Lung (tissue), 12 donors: ENCODE data around the gene ZSCAN5B. TPM values are rescaled to one million over a fixed set of nuclear protein-coding genes. Genes with fewer than 3 reads are reported as not detected.

Source experiments
- ATAC-seq: fragments of 200-7000 bp; cut with Tn5 transposase; one replicate; pipeline ENCODE4 v1.9.1; 2020; ENCODE audit warnings: moderate number of reproducible peaks; ENCODE audit not compliant: insufficient read depth, low FRiP score
- DNase-seq, 3 donors: peaks; one replicate each; pipeline ENCODE4 v3.0.0-alpha.2; 2013 to 2017
- H3K27ac ChIP-seq, 2 donors: one replicate each; pipeline ENCODE4 v1.5.1; 2013; ENCODE audit warnings: mild to moderate bottlenecking in 2 of 2, moderate library complexity in 2 of 2, control low read depth in 1 of 2, inconsistent platforms in 1 of 2, low read depth in 1 of 2, low read length in 1 of 2
- H3K27me3 ChIP-seq, 3 donors: one replicate each; pipeline ENCODE4 v1.5.1; 2013; ENCODE audit warnings: low read length in 2 of 3; ENCODE audit not compliant: control insufficient read depth in 3 of 3, insufficient read depth in 3 of 3
- H3K36me3 ChIP-seq, 4 donors: one replicate each; pipeline ENCODE4 v1.5.1; 2013; ENCODE audit warnings: low read length in 4 of 4, mild to moderate bottlenecking in 1 of 4, moderate library complexity in 1 of 4; ENCODE audit not compliant: control insufficient read depth in 4 of 4, insufficient read depth in 4 of 4
- H3K4me1 ChIP-seq, 5 donors: one replicate each; pipeline ENCODE4 v1.5.1; 2013; ENCODE audit warnings: low read length in 5 of 5, mild to moderate bottlenecking in 2 of 5, moderate library complexity in 1 of 5; ENCODE audit not compliant: control insufficient read depth in 5 of 5, insufficient read depth in 5 of 5
- H3K4me3 ChIP-seq: one replicate; pipeline ENCODE4 v1.5.1; 2013; ENCODE audit warnings: mild to moderate bottlenecking, control low read depth, moderate library complexity
- H3K9ac ChIP-seq, 2 donors: one replicate each; pipeline ENCODE4 v1.5.1; 2013; ENCODE audit warnings: low read length in 2 of 2, control low read depth in 1 of 2; ENCODE audit not compliant: insufficient read depth in 1 of 2
- H3K9me3 ChIP-seq, 4 donors: one replicate each; pipeline ENCODE4 v1.5.1; 2013; ENCODE audit warnings: low read length in 3 of 4, mild to moderate bottlenecking in 1 of 4, moderate library complexity in 1 of 4; ENCODE audit not compliant: control insufficient read depth in 4 of 4, insufficient read depth in 3 of 4
- WGBS, 2 donors: extraction: QIAGEN DNeasy Blood & Tissue Kit; methylation state at CpG; one replicate each; pipeline ENCODE4 v1.1.7; 2013; 5-methylcytosine and 5-hydroxymethylcytosine counted together
- polyA plus RNA-seq, 2 donors: library from polyadenylated mRNA; stranded (reverse); fragments of 200-250 nt; gene quantifications; one replicate each; pipeline ENCODE4 v1.2.1, GENCODE V29; 2013
- total RNA-seq, 2 donors: library from RNA; depleted of rRNA in 1 of 2; stranded (reverse); fragments of >200 nt in 1 of 2; gene quantifications; one replicate each; pipeline ENCODE4 v1.2.1, GENCODE V29; 2014 to 2021
- TF ChIP-seq, protein P1 (sequence below): IDR thresholded peaks from 2 replicates; pipeline ENCODE4 v1.5.1; 2012; ENCODE audit warnings: mild to moderate bottlenecking; ENCODE audit errors: control extremely low read depth, extremely low read depth
- donor health status: control.
- donor health status: control.
- donor health status: Bipolar disorder and iron deficiency.
- donor health status: healthy.
- donor health status: DM: yes; HTN: yes; CAD: no.

ZSCAN5B gene
- total and polyA plus RNA-seq, 4 donors = 0.05 to 0.08 TPM; not detected in 2

- 97% methylated on average over 67 to 69 of the region's 69 CpGs for WGBS, 2 donors
- no peak for ATAC-seq
- H3K4me3 ChIP-seq = no peak overlapping the region
- H3K27me3 ChIP-seq = no peaks in the 10 kb centered on the region
- no peaks in the 10 kb centered on the region for H3K9me3 ChIP-seq
- no peak for DNase-seq
- H3K27ac ChIP-seq = no peak overlapping the region
- H3K9ac ChIP-seq = no peak overlapping the region
- TF ChIP-seq, protein P1, sequence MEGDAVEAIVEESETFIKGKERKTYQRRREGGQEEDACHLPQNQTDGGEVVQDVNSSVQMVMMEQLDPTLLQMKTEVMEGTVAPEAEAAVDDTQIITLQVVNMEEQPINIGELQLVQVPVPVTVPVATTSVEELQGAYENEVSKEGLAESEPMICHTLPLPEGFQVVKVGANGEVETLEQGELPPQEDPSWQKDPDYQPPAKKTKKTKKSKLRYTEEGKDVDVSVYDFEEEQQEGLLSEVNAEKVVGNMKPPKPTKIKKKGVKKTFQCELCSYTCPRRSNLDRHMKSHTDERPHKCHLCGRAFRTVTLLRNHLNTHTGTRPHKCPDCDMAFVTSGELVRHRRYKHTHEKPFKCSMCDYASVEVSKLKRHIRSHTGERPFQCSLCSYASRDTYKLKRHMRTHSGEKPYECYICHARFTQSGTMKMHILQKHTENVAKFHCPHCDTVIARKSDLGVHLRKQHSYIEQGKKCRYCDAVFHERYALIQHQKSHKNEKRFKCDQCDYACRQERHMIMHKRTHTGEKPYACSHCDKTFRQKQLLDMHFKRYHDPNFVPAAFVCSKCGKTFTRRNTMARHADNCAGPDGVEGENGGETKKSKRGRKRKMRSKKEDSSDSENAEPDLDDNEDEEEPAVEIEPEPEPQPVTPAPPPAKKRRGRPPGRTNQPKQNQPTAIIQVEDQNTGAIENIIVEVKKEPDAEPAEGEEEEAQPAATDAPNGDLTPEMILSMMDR = no peak
- peaks cover 5 to 33% (median 21%) of the 10 kb centered on the region in 4 donors for H3K36me3 ChIP-seq
- no peaks in the 10 kb centered on the region for H3K4me1 ChIP-seq
These were observed 37.8 kb downstream of the ZSCAN5B start for GRCh38 chr19:56159622-56160271.

DNA sequence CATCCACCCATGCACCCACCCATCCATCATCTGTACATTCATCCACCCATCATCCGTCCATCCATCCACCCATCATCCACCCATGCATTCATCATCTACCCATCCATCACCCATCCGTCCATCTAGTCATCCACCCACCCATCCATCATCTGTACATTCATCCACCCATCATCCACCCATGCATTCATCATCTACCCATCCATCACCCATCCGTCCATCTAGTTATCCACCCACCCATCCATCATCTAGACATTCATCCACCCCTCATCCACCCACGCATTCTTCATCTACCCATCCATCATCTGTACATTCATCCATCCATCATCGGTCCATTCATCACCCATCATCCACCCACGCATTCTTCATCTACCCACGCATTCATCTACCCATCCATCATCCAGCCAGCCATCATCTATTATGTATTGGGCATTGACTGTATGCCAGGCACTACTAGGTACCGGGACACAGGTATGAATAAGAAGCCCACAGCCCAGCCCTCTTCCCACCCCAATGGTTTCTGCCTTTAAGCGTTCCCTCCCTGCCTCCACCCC is 38.5 kb downstream of the ZSCAN5B start:
- TF ChIP-seq, protein P1 = no peak
- Histone ChIP-seq H3K4me3 (no peak overlapping the region), H3K4me1 (no peaks in the 10 kb centered on the region), H3K9me3 (no peaks in the 10 kb centered on the region), H3K27me3 (no peaks in the 10 kb centered on the region), H3K27ac (no peak overlapping the region), H3K9ac (no peak overlapping the region), H3K36me3 (peaks cover 5 to 34% (median 22%) of the 10 kb centered on the region in 4 donors)
- 96% methylated on average over 9 of the region's 9 CpGs for WGBS, 2 donors
- DNase-seq (no peak), ATAC-seq (no peak)

DNA sequence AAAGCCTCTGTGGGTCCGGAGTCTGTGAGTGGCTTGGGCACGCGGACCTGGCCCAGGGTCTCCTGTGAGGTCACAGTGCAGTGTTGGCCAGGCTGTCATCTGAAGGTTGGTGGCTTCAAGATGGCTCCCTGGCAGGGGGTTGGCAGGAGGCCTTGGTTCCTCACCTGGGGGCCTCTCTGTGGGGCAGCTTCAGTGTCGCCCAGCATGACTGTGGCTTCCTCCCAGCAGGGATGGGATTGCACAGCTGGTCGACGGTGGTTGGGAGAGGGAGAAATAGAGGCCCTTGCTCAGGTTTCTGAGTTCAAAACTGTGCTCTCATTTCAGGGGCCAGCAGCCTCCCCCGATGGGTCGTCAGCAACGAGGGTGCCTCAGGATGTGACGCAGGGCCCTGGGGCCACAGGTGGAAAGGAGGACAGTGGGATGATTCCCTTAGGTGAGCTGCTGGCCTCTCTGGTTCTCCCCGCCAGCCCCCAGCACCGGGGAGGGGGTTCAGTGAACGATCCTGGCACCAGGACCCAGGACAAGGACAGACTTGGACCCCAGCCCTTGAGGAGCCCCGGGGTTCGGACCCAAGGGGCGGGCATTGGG is 39.3 kb downstream of the ZSCAN5B start:
- H3K27ac ChIP-seq = no peak overlapping the region
- TF ChIP-seq, protein P1 = no peak
- no peak overlapping the region for H3K9ac ChIP-seq
- no peak overlapping the region for H3K4me3 ChIP-seq
- ATAC-seq = no peak
- peaks cover 5 to 36% (median 22%) of the 10 kb centered on the region in 4 donors for H3K36me3 ChIP-seq
- peaks cover 0 to under 1% (median 0%) of the 10 kb centered on the region in 5 donors for H3K4me1 ChIP-seq
- no peaks in the 10 kb centered on the region for H3K27me3 ChIP-seq
- DNase-seq = no peak
- no peaks in the 10 kb centered on the region for H3K9me3 ChIP-seq
- 96 to 99% methylated on average over 13 to 16 of the region's 16 CpGs for WGBS, 2 donors
